GM12864 (cell line): ENCODE data around the gene ARNT2.

ENCODE experiments used
- DNase-seq: peaks from one replicate; pipeline ENCODE4 v3.0.0-alpha.2; 2011; ENCODE audit warnings: low read depth
- H3K4me3 ChIP-seq: 2 replicates; pipeline ENCODE4 v1.5.1; 2011; ENCODE audit warnings: mild to moderate bottlenecking, low read depth, low read length, control low read depth
- TF ChIP-seq, protein P1 (sequence below): IDR thresholded peaks from 2 replicates; pipeline ENCODE4 v1.5.1; 2011; ENCODE audit warnings: low read depth, mild to moderate bottlenecking, moderate library complexity, low read length, control low read depth, inconsistent platforms; ENCODE audit errors: missing control alignments

Gene ARNT2

GRCh38 chr15:80547264-80547663 is 143.1 kb downstream of the ARNT2 start:
- no peak for DNase-seq
- no peak overlapping the region for H3K4me3 ChIP-seq

GRCh38 chr15:80549191-80549590 is 145.0 kb downstream of the ARNT2 start:
- DNase-seq = no peak
- H3K4me3 ChIP-seq = no peak overlapping the region

More at GRCh38 chr15:80547264-80547663, 143.1 kb downstream of the ARNT2 start:
- TF ChIP-seq, protein P1, sequence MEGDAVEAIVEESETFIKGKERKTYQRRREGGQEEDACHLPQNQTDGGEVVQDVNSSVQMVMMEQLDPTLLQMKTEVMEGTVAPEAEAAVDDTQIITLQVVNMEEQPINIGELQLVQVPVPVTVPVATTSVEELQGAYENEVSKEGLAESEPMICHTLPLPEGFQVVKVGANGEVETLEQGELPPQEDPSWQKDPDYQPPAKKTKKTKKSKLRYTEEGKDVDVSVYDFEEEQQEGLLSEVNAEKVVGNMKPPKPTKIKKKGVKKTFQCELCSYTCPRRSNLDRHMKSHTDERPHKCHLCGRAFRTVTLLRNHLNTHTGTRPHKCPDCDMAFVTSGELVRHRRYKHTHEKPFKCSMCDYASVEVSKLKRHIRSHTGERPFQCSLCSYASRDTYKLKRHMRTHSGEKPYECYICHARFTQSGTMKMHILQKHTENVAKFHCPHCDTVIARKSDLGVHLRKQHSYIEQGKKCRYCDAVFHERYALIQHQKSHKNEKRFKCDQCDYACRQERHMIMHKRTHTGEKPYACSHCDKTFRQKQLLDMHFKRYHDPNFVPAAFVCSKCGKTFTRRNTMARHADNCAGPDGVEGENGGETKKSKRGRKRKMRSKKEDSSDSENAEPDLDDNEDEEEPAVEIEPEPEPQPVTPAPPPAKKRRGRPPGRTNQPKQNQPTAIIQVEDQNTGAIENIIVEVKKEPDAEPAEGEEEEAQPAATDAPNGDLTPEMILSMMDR = no peak

GRCh38 chr15:80549654-80550053 is 145.5 kb downstream of the ARNT2 start:
- TF ChIP-seq, protein P1 = no peak
- H3K4me3 ChIP-seq = no peak overlapping the region
- no peak for DNase-seq

More at GRCh38 chr15:80549191-80549590, 145.0 kb downstream of the ARNT2 start:
- TF ChIP-seq, protein P1 = no peak

DNA sequence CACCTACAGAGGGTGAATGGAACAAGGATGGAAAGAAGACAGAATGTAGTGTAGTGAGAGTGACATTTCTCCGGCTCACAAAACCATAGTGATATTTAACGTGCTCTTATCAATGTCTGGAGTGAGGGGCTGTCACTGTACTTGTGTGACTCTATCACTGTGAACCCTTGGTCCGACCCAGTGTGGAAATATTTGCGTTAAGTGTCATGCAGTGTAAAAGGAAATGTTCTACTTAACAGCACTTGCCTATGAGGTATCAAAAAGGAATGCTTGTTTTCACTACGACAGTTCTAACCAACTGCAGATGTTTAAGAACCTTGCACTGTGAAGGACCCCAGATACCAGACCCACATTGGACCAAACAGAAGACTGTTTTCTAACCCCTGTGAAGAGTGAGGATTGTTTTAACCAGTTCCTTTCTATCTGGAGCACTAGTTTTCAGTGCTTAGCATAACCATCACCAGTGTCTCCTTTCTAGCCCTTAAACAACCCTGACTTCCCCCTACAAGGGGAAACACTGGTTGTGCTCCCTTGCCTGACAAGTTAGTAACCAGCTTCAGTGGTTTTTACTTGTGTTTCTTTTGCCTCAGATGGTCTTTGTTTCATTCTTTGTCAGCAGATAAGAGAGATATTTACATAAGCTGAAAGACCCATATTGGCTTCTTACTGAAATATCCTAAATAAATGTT is 146.2 kb downstream of the ARNT2 start:
- no peak overlapping the region for H3K4me3 ChIP-seq
- no peak for DNase-seq
- TF ChIP-seq, protein P1 = no peak

GRCh38 chr15:80550908-80551260 is 146.7 kb downstream of the ARNT2 start:
- H3K4me3 ChIP-seq = no peak overlapping the region
- TF ChIP-seq, protein P1 = no peak
- no peak for DNase-seq

DNA sequence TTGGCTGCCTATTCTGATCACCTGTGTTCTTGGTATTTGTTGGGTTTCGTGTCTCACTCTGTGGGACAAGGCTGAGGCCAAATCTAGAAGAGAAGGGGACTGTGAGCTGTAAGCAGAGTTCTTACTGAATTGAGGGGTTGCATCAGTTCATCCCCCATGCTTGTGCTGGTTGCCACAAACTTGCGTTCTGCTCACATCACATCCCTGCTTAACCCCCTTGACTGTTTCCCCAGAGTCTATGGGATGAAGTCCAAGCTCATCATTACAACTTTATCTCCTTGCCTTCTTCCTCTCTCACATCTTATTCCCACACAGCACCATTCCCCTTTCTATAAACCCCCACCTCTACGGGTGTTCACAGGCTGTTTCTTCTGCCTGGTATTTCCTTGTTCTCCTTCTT is 147.2 kb downstream of the ARNT2 start:
- no peak overlapping the region for H3K4me3 ChIP-seq
- no peak for DNase-seq
- TF ChIP-seq, protein P1 = no peak

DNA sequence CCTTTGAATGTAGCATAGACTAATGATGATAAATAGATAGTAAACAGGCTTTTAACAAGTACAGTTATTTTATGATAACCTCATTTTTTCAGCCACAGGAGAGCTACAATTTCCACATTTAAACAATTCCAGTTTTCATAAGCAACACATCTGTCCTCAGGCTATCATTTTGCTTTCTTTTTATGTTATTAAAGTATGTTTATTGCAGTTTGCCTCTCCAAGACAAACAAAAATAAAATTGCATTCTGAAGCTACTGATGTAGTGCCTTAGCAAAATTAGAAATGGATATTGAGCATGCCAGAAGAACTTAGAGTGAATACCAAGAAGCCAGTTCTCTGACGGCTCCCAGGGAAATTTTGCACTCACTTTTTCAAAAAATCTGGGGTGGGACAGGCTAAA is 150.4 kb downstream of the ARNT2 start:
- H3K4me3 ChIP-seq = no peak overlapping the region
- TF ChIP-seq, protein P1 = no peak
- DNase-seq = no peak
